22Rv1 (cell line): Measurements from ENCODE around the gene UPF3A.

ENCODE experiments used
- CTCF ChIP-seq: fragments of 450-650 bp; IDR thresholded peaks from 2 replicates; pipeline ENCODE4 v1.5.1; 2017; ENCODE audit warnings: mild to moderate bottlenecking
- ZFX ChIP-seq: fragments of 450-650 bp; IDR thresholded peaks from 2 replicates; pipeline ENCODE4 v1.6.1; 2017; ENCODE audit warnings: antibody characterized with exemption, borderline replicate concordance

- TF ChIP-seq CTCF (no peak), ZFX (no peak)
Measured at GRCh38 chr13:114341003-114341777, 59.8 kb downstream of the UPF3A start.
